ENCODE results near the gene C11orf91.
"Not testable (repeated sequence)": the region's sequence is repeated elsewhere in the genome, so short reads cannot be mapped to it uniquely, and the experiment has no call there.

The C11orf91 gene

DNA sequence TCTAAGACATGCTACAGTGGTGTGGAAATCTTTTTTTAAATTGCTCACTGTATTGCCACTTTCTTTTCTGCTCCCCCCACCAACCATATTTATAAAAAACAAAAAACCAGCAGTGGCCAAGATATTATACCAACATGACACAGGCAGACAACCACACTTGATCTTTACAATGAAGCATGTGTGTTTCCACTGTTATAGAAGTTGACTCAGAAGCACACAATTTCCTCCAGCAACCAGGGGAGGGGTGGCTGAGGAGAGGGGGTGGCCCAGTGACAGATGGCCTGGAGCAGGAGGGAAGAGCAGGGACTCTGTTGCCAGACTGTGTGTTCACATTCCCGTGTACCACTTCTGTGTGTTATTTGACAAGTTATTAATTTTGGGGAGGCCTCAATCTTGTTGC lies 20.8 kb upstream of the C11orf91 start:
- peak; percentile 48 for DNase-seq

DNA sequence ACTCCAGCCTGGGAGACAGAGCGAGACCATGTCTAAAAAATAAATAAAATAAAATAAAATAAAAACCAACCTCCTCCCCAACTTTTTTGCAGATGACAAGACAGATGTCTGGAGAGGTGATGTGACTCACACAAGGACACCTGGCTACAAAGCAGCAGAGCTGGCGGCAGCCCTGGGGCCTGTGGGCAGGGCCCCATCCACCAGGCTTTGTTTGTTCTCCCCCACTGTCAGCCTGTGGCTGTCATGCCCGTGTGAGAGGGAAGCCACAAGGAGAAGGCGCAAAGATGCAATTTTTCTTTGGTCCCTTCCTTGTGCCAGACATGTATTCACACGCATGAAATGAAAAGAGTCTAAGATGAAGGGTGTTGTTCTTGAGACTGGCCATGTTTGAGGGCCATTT lies 19.0 kb upstream of the C11orf91 start:
- DNase-seq = no peak

DNA sequence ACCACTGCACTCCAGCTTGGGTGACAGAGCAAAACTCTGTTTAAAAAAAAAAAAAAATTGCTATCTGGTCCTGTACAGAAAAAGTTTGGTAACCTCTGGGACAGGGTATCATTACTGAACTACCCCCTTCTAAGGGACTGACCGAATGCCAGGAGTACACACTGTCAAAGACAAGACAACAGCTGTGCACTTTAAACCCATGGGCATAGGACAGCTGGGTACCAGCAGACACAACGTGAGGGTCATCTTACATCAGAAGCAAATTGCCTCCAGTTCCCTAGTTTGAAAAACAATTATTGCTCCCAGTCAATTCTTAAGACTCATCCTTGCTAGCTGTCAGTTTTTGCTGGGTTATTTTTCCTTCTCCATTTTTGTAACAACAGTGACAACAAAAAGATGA lies 17.8 kb upstream of the C11orf91 start:
- DNase-seq = no peak

DNA sequence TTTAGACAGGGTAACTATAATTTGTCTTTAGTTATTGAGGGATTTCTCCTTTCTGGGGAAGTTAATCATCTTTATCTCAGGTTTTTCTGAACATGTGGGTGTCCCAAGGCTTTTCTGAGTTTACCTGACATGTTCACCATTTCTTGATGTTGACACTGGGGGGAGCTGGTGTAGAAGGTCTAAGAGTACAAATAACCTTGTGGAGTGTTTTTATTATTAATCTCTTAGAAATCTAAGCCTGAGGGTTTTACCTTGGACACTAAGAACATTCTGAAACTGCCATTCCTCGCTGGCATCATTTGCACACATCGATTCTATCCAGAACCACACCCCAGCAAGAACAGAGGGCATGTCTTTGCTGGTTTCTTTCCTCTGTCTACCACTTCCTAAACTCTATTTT lies 15.6 kb upstream of the C11orf91 start:
- peak; percentile 41 for DNase-seq

DNA sequence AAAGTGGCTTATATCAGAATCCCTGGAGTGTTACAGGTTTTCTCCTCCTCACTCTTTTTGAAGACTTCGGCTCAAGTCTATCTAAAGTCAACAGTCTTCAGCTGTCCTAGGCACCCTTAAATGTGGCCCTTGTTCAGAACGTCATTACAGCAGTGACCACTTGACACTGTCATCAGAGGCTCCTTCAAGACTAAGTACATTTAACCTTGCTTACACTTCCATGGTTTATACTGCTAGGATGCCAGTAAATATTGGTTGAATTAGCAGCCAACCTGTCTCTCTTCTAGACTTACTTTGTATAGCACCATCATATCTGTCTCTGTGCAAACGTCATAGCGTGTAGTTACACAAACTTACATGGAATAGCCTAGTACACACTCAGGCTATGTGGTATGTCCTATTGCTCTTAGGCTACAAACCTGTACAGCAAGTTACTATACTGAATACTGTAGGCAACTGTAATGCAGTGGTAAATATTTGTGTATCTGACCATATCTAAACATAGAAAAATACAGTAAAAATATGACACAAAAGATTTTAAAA lies 13.3 kb upstream of the C11orf91 start:
- no peak for DNase-seq

DNA sequence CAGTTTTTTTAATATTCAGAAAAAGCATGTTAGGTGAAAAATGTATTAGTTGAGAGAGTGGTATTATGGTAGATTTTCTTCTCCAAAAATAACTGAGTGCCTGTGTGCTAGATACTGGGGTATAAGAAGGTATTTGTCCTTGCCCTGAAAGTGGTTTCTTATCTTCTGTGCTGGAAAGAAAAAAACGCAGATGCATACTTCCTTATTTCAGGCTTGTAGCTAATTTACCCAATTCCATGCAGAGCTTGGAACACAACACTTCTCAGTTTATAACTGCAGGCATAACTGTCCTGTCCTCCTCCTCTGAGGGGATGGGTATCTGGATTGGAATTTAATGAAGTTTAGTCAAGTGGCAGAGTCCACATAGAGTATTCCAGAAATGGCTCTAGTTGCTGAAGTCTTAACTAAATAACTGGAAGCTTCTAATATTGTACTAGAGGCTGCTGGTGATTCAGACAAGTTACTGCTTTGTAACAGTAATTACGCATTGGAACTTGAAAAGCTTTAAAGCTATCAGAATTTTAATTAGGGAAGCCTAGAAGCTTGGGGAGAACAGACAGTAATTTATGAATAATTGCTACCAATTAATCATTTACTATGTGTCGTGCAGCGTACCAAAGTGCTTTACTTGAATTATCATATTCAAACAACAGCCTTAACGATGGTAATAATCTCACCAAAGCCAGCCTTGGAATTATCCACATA lies 12.7 kb upstream of the C11orf91 start:
- no peak for DNase-seq

DNA sequence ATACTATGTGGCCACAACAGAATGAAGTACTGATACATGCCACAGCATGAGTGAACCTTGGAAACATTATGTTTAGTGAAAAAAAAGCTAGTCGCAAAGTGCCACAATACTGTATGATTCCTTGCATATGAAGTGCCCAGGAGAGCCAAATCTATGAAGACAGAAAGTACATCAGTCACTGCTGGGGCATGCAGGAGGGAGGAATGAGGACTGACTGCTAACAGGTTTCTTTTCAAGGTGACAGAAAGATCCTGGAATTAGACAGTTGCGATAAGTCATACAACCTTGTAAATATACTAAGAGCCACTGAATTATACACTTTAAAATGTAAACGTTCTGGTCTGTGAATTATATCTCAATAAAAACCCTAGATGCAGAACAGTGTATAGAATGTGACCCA lies 11.8 kb upstream of the C11orf91 start:
- DNase-seq = no peak

DNA sequence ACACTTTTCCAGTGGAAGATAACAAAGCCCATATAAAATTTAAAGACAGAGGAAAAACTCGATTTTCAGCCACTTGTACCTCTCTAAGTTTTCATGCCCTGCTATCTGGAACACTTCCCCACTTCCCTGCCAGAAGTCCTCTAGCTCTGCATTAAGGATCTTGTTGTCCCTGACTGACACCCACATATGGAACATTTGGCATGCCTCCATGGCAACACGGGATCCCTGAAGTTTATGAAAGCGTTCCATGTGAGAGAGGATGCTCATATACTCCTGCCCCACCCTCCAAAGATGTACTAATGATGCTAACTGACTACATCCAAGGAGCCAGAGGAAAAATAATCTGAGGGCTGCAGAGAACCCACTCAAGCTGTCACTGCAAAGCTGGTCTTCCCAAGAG lies 8.8 kb upstream of the C11orf91 start:
- no peak for DNase-seq

DNA sequence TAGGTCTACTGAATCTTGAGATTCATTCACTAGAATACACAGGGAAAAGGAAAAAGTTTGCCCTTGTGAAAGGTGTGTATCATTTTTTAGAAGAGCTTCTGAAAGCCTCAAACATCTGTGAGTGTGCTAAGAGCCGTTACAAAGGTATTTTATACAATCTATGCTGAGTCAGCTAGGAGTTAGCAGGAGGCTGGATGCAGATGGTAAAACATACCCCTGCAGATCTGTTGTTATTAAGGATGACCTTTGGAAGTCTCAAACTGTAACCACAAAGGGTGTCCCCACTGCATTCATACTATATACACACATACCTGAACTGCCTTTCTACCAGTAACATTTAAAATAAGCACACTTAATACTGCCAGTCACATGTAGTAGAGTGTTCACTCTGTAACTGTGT lies 8.4 kb upstream of the C11orf91 start:
- DNase-seq = no peak

DNA sequence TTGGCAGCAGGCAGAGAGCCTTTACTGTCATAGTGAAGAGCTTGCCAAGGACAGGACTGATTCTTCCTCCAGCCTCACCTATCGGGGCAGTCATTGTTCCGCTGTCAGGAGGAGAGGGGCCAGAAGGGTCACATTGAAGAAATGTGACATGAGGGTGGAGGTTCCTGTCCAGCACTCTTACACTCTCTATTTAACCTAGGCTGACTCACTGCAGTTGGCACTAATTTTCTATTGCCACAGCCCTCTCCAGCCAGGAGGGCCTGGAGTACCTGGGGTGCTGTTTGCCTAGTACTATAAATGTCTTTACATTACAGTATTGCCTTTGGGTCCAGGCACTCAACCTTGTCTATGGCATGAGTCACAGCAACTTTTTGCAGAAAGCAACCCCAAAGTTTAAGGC lies 7.2 kb upstream of the C11orf91 start:
- not testable (repeated sequence) for DNase-seq

DNA sequence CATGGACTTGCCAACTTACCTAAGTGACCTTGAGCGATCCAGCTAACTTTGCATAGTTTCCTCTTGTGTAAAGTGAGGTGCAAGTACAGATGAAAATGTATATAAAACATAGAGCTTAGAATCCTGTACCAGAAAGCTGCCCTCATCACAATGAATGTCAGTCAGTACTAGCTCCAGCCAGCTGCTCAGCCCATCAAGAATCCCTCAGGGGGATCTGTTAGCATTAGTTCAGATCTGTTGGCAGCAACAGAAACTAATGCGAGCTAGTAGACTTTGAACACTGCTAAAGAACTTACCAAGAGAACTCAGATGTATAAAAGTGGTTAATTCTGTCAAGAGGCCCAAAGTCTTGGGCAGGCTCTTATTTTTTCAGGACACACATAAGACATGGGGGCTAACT lies 6.3 kb upstream of the C11orf91 start:
- DNase-seq = no peak

DNA sequence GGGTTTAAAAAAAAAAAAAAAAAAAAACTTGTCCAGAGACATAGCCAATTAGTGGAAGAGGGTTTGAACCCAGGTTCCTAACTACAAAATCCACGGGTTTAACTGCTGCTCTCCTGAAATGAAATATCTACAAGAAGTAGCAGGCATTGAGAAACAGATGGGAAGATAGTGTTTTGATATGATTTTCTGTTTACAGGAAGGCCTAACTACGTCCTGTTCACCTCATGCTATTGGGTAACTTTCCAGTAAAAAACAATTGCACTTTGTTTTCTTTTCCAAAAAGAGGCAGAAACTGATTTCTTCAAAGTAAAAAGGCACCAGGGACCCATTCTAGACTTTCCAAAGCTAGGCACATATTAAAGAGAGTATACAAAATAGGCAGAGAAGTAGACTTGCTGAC lies 5.9 kb upstream of the C11orf91 start:
- DNase-seq = no peak

DNA sequence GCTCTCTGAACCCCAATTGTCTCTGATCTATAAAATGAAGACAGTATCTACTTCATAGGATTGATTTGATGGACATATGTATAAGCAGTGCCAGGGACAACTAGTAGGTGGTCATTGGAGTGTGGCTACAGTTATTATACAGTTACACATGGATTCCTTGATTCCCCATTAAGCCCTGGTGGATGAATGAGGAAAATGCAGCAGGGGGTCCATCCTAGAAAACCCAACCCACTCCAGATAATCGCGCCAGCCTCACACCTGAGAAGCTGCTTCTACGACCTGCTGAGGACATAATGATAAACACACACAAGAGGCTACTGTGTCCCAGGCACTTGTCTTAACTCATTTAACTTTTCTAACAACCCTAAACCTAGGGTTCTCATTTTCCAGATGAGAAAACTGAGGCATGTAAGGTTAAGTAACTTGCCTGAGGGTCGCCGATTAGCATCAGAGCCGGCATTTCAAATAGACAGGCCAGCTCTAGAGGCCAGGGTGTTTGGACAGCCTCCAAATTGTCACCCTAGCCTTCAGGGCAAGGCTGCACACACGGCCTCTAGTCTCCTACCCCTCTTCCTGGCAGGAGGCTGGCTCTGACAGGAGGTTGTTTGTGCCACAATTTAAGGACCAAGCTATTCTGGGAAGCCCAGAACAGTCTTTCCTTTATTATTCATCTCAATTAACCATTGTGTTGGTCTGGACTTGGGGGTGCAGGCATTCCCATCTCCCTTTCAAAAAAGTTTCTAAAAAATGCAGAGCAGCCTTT lies 3.8 kb upstream of the C11orf91 start:
- DNase-seq = no peak

DNA sequence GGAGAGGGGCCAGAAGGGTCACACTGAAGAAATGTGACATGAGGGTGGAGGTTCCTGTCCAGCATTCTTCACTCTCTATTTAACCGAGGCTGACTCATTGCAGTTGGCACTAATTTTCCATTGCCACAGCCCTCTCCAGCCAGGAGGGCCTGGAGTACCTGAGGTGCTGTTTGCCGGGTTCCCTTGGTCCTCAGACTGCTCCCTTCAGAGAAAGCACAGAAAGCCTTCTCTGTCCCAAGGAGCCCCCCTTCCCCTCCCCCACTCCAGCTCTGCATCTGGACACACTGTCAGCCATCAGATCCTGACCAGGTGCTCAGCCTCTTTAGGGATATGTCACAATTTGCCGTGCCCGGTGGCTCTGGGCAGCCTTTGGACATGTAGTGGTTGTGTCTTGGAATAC lies 3.2 kb upstream of the C11orf91 start:
- DNase-seq = no peak

DNA sequence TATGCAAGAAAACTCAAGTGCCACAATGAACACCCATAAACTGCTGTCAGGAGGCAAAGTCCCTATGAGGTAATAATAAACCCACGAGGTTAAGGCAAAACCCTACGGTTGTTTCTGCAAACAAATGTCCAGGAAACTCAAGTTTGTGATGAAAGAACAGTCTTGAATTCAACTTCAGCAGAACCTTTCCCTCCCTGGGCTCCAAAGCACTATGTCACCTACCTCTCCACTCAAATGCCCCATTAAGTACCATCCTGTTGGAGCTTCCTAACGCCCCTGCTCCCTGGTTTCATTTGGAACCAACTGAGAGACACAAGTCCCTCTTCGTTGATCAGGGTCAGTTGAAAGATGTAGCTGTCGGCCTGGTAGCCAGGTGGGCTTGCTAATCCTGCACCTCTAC lies 2.6 kb upstream of the C11orf91 start:
- DNase-seq = no peak

DNA sequence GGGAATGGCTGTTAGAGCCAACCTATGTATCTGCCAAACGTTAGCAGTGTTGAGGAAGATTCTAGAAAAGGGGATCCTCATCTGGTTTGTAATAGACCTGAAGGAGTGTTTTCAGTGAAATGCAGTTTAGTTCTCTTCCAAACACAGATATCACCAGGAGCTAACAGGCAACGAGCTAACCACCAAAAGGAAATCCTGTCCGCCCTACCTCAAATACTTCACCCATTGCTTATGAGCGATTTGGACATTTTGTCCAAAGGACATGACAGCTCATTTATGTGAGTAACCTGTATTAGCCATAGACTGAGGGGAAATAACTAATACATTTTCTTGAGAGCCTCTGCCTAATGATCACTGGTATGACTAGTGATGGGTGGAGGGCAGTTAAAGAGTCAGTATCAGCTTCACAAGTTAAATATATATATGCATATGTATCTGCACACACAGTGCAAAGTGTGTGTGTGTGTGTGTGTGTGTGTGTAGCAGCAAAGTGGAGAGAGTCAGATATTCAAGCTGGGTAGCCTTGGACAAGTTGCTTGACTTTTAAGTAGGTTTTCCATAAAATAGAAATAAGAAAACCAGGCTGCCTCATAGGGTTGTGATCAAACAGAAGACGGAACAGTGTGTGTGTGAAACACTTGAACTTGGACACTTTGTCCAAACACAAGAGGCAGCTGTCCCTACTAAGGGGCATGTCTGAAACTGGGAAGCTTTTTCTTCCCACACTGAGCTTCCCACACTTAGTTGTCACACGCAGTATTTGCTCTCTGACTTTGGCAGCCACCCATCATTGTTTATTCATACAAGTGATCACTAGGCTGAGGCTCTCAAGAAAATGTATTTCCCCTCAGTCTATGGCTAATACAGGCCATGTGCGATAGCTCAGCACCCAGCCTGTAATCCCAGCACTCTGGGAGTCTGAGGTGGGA lies 940 bp upstream of the C11orf91 start:
- peak; percentile 77 for DNase-seq

DNA sequence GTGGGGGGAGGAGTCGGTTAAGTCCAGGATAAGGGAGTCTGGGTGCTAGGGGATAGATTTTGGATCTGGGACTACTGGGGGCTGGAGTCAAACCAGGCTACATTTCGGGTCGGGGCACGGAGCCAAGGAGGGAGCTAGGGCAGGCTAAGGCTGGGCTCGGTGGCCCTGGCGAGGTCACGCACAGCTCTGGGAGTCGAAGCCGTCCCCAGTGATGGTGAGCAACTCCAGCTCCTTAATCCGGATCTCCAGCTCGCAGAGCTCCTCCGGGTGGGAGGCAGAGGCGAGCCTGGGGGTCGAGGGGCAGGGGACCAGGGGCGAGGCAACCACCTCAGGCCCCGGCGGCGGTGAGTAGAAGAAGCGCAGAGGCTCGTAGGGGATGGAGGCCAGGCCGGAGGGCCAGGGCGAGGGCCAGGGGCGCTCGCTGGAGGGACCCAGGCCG lies 544 bp downstream of the C11orf91 start:
- DNase-seq = no peak

DNA sequence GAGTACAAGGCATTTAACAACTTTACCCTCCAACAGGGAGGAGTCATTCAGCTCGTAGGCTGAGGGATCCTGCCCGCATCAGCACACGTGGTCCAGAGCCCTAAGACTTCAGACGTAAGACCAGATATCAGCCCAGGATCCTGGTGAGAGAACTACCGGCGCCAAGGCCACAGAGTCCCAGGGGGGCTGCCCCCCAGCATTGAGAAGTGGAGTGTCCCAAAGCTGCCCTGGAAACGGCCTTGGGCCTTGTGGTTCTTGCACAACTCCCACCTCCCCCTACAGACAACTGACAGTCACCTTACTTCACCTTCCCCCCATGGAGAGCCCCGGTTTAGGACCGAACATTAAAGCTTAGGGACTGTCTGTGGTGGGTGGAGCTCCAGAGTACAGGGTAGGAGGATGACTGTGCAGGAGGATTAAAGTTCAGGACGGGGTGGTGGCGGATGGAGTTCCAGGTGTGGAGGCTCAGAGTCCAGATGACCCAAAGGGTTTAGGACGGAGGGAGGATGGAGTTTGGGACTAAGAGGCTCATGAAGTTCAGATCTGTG lies 1.0 kb downstream of the C11orf91 start:
- DNase-seq = no peak

DNA sequence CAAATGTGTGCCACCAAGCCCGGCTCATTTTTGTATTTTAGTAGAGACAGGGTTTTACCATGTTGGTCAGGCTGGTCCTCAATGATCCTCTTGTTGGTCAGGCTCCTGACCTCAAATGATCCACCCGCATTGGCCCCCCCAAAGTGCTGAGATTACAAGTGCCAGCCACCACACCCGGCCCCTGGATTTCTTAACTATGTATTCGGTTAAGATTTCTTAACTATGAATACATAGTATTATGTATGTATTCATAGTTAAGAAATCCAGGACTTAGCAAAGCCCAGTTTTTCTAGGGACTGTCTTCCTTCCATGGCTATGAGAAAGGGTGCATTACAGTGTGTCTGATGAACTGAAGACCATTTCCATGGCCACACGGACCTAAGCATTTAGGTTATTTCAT lies 1.7 kb downstream of the C11orf91 start:
- no peak for DNase-seq

DNA sequence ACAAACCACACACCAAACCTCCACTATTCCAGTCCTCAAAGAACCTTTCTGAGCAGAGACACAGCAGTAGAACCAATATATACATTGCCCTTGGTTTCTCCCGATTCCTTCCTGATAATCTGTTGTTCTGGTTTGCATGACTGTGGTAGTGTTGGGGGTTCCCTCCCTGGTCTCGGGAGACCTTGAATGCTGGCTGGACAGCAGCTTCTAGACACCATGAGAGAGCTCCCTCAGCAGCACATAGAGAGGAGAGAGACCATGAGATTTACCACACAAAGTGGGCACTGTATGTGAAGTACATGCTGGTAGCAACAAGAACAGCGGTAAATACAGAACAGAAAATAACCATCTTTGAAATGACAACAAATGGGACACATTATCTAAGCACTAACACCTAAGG lies 2.6 kb downstream of the C11orf91 start:
- no peak for DNase-seq

DNA sequence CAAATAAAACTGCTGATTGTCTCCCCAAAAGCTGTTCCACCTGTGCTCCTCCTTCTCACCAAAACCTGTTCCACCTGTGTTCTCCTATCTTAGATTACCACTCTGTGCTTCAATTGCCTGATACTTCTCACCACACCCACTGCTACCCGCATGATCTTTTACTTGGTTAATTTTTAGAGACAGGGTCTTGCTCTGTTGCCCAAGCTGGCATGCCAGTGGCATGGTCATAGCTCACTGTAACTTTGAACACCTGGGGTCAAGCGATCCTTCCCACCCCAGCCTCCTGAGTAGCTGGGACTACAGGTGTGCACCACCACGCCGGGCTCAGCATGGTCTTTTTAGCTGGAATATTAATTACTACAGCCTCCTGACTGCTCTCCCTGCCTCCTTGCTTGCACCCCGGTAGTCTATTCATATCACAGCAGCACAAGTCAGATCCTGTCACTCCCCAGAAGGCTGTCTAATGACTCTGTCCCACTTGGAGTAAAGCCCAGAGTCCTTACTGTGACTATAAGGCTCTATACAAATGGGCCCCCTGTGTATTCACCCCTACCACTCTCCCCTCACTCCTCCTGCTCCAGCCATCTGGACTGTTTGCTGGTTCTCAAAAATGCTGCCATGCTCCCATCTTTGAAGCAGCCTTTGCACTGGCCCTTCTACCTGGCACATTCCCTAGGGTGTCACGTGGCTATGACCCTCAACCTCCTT lies 3.5 kb downstream of the C11orf91 start:
- no peak for DNase-seq

DNA sequence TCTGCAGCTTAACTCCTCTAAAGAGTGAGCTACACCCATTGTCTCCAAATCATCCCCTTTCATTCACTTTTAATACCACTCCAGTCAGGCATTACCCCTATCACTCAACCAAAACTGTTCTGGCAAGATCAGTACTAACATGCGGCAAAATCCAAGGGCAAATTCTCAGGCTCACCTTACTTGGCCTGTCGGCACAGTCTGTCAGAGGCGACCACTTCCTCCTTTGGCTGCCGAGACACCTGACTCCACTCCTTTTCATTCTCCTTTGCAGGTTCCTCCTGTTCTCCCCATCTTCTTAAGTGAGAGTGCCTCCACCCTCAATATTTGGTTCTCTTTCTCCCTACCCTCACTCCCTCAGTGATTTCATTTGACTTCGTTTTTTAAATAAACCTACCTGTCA lies 4.2 kb downstream of the C11orf91 start:
- DNase-seq = no peak
